ENCODE measurements around the gene RFT1. TPM values are rescaled to one million over a fixed set of nuclear protein-coding genes. Genes with fewer than 3 reads are reported as not detected.
"Not testable (repeated sequence)": the region's sequence is repeated elsewhere in the genome, so short reads cannot be mapped to it uniquely, and the experiment has no call there.

RFT1 gene
- total RNA-seq, 2 donors from 2014 or later: 24.6 to 42.0 TPM

GRCh38 chr3:53159156-53160060, 29.2 kb upstream of the RFT1 start:
- H3K4me3 Mint-ChIP-seq: peak overlapping the region; percentile 81
- peak overlapping the region; percentile 86 for H3K27ac Mint-ChIP-seq
- H3K4me1 Mint-ChIP-seq: peaks cover 21% of the 10 kb centered on the region
- H3K9me3 Mint-ChIP-seq: no peaks in the 10 kb centered on the region
- peaks cover 6% of the 10 kb centered on the region for H3K36me3 Mint-ChIP-seq (ENCODE audit: low read depth)
- H3K27me3 Mint-ChIP-seq: peaks cover 10% of the 10 kb centered on the region
- no peak for ATAC-seq (replicated peaks)

GRCh38 chr3:53158765-53159155, 28.5 kb upstream of the RFT1 start:
- Mint-ChIP-seq H3K27ac (no peak overlapping the region), H3K36me3 (ENCODE audit: low read depth) (peaks cover 6% of the 10 kb centered on the region), H3K4me1 (peaks cover 21% of the 10 kb centered on the region), H3K4me3 (no peak overlapping the region), H3K27me3 (peaks cover 10% of the 10 kb centered on the region), H3K9me3 (no peaks in the 10 kb centered on the region)
- no peak for ATAC-seq (replicated peaks)

DNA sequence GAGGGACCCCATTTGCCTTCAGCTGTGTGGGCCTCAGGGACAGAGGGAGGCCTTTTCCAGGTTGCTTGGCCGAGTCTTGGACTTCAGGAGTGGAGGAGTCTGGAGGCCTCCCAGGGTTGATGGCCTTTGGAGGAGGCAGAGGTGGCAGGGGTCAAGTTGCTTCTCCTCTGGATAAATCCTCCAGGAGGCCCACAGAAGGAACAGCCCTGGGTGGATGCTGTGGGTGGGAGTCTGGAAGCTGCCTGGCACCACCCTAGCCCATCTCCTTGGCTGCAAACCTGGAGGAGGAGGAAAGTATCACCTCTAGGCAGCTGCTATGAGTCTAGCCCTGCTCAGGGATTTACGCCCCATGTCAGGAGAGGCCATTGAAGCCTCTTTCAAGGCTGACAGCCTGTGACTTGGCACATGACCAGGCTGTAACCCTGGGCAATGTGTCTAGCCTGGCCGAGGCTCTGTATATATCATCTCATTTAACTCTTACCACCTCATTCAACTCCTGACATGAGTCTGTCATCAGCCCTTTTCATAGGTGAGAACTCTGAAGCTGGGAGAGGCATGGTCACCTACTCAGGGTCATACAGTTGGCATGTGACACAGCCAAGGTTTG, 27.8 kb upstream of the RFT1 start:
- no peak overlapping the region for H3K4me3 Mint-ChIP-seq
- H3K27me3 Mint-ChIP-seq: peaks cover 17% of the 10 kb centered on the region
- H3K9me3 Mint-ChIP-seq: no peaks in the 10 kb centered on the region
- H3K4me1 Mint-ChIP-seq: peaks cover 17% of the 10 kb centered on the region
- no peak overlapping the region for H3K27ac Mint-ChIP-seq
- peaks cover 6% of the 10 kb centered on the region for H3K36me3 Mint-ChIP-seq (ENCODE audit: low read depth)
- ATAC-seq (replicated peaks): no peak

DNA sequence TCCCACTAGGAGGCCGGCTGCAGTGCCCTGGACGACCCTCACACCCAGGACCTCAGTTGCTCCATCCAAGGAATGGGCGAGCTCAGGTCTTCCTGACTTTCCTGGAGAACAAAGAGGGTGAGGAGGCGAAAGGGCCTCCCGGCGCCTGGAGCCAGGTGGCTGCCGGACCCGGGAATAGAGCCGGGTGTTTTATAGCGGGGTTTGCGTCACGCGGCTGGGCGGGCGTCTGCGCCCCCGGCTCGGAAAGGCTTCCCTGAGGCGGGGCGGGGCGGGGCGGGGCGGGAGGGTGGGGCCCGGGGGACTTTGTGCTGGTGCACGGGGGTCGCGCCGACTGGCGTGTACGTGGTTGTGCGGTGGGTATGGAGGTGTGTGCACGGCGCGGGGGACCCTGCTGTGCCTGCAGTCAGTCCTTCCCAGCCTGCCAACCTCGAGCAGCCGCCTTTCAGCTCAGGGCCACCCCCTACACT, 26.2 kb upstream of the RFT1 start:
- Mint-ChIP-seq H3K27me3 (peaks cover 17% of the 10 kb centered on the region), H3K36me3 (ENCODE audit: low read depth) (no peaks in the 10 kb centered on the region), H3K9me3 (no peaks in the 10 kb centered on the region), H3K27ac (no peak overlapping the region), H3K4me3 (no peak overlapping the region), H3K4me1 (peaks cover 8% of the 10 kb centered on the region)
- ATAC-seq (replicated peaks): no peak

GRCh38 chr3:53155760-53156159, 25.5 kb upstream of the RFT1 start:
- Mint-ChIP-seq H3K9me3 (no peaks in the 10 kb centered on the region), H3K4me1 (peaks cover 8% of the 10 kb centered on the region)

GRCh38 chr3:53154881-53155285, 24.6 kb upstream of the RFT1 start:
- Mint-ChIP-seq H3K4me1 (peaks cover under 1% of the 10 kb centered on the region), H3K4me3 (no peak overlapping the region), H3K27ac (no peak overlapping the region), H3K36me3 (ENCODE audit: low read depth) (no peaks in the 10 kb centered on the region), H3K9me3 (no peaks in the 10 kb centered on the region), H3K27me3 (peaks cover 17% of the 10 kb centered on the region)
- no peak for ATAC-seq (replicated peaks)

More at GRCh38 chr3:53155760-53156159, 25.5 kb upstream of the RFT1 start:
- Mint-ChIP-seq H3K27ac (no peak overlapping the region), H3K4me3 (no peak overlapping the region), H3K36me3 (ENCODE audit: low read depth) (no peaks in the 10 kb centered on the region), H3K27me3 (peaks cover 17% of the 10 kb centered on the region)
- ATAC-seq (replicated peaks): no peak

DNA sequence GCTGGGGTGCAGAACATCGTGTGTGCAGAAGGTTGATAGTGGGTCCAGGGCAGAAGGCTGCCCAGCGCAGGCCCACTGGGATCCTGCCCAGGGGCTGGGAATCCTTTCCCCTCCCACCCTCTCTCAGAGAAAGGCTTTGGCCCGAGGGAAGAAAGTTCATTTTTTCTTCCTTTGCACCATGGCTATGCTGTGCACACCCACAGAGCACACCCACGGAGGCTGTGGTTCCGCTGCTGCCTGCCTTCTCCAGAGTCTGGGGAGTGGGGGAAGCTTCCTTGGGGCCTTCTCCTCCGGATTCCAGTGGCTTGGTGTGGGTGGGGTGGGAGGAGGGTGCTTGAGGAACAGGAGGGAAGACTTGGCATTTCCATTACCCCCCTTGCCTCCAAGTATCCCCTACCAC, 23.7 kb upstream of the RFT1 start:
- Mint-ChIP-seq H3K36me3 (ENCODE audit: low read depth) (no peaks in the 10 kb centered on the region), H3K4me1 (no peaks in the 10 kb centered on the region), H3K9me3 (no peaks in the 10 kb centered on the region), H3K27me3 (peaks cover 17% of the 10 kb centered on the region), H3K27ac (no peak overlapping the region), H3K4me3 (no peak overlapping the region)
- no peak for ATAC-seq (replicated peaks)

DNA sequence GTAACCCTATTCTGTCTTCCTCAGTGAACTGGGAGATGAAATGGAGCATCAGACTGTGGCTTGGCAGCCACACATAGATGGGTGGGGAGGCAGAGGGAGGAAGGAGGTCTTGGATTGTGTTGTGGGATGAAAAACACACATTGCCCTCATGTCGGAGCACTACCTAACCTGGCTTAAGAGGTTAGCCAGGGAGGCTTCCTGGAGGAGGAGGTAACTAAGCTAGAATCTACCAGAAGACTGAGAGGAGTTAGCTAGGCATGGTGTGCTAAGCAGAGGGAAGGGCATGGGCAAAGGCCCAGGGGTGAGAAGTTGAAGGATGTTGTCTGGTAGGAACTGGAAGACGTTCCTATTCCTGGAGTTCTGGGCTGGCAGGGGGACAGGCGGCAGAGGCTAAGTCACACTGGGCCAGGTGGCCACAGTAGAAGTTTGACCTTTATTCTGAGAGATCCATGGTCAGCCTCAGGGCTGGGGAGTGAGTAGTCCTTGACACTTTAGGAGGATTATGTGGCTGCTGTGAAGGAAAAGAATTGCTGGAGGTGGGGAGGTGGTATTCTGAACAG, 23.1 kb upstream of the RFT1 start:
- Mint-ChIP-seq H3K4me3 (no peak overlapping the region), H3K27ac (no peak overlapping the region)

DNA sequence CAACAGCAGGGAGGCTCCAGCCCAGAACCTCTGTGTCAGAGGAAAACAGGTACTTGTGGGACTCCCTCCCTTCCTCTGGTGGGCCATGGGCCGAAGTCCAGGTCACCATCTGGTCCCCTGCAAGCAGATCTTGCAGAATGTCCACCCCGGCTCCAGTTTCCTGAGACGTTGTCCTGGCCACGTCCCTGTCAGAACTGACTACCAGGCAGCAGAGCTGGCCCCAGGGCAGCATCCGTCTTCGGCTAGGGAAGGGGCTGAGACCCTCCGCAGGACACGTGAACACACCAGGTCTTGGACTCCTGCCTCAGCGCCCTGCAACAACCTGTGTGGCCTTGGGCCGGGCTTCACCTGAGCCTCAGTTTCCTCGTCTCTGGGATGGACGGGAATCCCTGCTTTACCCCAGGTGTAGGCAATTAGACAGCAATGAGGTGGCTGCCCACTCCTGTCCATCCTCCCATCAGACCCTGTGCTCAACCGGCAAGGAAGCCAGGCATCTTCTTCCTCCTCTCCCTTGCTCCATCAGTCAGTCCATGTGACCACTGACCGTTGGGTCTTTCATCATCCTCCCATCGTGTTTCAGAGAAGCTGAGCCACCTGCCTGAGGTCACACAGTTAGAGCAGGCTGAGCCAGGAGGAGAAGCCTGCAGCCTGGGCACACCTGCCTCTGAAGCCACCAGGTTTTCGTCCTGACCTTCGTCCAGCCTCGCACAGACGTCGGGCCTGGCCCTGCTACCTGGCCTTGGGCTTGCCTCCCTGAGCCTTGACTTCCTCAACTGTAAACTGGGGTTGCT, 21.8 kb upstream of the RFT1 start:
- H3K9me3 Mint-ChIP-seq: no peaks in the 10 kb centered on the region
- ATAC-seq (replicated peaks): no peak
- no peak overlapping the region for H3K4me3 Mint-ChIP-seq
- no peaks in the 10 kb centered on the region for H3K4me1 Mint-ChIP-seq
- peaks cover 17% of the 10 kb centered on the region for H3K27me3 Mint-ChIP-seq
- H3K36me3 Mint-ChIP-seq (ENCODE audit: low read depth): no peaks in the 10 kb centered on the region
- H3K27ac Mint-ChIP-seq: no peak overlapping the region

More for the DNA sequence above, 23.1 kb upstream of the RFT1 start:
- no peaks in the 10 kb centered on the region for H3K9me3 Mint-ChIP-seq
- no peaks in the 10 kb centered on the region for H3K4me1 Mint-ChIP-seq
- no peak for ATAC-seq (replicated peaks)
- H3K36me3 Mint-ChIP-seq (ENCODE audit: low read depth): no peaks in the 10 kb centered on the region
- peaks cover 17% of the 10 kb centered on the region for H3K27me3 Mint-ChIP-seq

GRCh38 chr3:53151465-53151864, 21.2 kb upstream of the RFT1 start:
- Mint-ChIP-seq H3K4me3 (no peak overlapping the region), H3K36me3 (ENCODE audit: low read depth) (no peaks in the 10 kb centered on the region), H3K27me3 (peaks cover 17% of the 10 kb centered on the region), H3K4me1 (no peaks in the 10 kb centered on the region), H3K9me3 (no peaks in the 10 kb centered on the region), H3K27ac (no peak overlapping the region)
- no peak for ATAC-seq (replicated peaks)

DNA sequence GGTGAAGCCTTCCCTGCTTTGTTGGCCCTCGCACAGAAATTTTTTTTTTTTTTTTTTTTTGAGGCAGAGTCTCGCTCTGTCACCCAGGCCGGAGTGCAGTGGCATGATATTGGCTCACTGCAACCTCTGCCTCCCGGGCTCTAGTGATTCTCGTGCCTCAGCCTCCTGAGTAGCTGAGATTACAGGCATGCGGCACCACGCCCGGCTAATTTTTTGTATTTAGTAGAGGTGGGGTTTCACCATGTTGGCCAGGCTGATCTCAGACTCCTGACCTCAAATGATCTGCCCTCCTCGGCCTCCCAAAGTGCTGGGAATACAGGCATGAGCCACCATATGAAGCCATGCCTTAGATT, 20.8 kb upstream of the RFT1 start:
- not testable (repeated sequence) for H3K4me3 Mint-ChIP-seq; H3K9me3 Mint-ChIP-seq; H3K4me1 Mint-ChIP-seq; H3K27ac Mint-ChIP-seq; ATAC-seq (replicated peaks); H3K36me3 Mint-ChIP-seq (ENCODE audit: low read depth)
- H3K27me3 Mint-ChIP-seq: peaks cover 15% of the 10 kb centered on the region

DNA sequence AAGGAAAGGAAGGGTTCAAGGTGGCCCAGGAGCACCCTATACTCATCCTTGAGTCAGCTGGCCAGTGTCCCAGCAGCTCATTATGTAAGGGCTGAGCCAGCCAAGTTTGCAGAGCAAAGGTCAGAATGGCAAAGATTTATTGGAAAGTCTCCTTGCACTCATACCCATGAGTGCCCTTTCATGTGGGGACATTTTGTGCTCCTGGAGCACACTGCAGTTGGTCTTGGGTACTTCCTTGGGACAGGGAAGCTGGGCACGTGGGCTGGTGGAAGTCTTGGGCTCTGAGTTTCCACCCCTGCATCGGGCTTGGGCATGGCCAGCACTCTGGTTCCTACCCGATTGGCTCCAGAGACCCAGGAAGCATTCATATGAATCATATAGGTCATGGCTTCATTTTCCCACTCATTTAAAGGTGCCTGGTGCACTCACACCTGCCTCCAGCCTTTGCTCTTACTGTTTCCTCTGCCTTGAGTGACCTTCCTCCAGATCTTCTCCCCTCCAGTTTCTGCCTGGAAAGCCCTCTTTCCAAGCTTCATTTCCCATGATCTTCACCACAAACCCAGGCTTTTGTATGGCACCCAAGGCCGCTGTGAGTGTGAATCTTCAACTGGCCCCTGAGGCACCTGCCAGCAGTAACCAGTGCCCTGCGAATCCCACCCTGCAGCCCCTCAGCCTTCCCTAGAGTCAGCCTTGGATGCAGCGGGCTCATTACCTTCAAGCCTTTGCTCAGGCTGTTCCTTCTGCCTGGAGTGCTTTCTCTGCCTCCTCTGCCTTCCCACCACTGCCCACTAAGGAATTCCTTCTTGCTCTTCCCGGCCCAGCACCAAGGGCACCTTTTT, 20.2 kb upstream of the RFT1 start:
- no peak for ATAC-seq (replicated peaks)
- Mint-ChIP-seq H3K36me3 (ENCODE audit: low read depth) (no peaks in the 10 kb centered on the region), H3K4me3 (no peak overlapping the region), H3K27me3 (peaks cover 11% of the 10 kb centered on the region), H3K4me1 (no peaks in the 10 kb centered on the region), H3K9me3 (no peaks in the 10 kb centered on the region), H3K27ac (no peak overlapping the region)

DNA sequence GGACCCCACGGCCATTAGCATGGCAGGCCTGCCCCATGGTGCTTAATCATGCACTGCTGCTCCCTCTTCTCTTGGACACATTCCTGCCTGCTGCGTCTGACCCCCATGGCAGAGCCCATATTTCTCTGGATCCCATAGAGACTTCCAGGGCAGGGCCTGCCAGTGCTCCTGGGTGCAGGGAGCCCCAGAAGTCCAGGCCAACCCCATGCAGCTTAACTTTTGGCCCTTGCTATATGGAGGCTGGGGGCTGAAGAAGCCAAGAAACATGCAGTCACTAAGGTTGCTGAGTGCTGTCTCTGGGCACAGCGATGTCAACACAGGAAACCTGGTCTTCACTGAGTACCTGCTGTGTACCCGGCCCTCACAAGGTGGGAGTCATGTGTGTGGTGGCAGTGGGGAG, 19.5 kb upstream of the RFT1 start:
- Mint-ChIP-seq H3K9me3 (no peaks in the 10 kb centered on the region), H3K4me1 (no peaks in the 10 kb centered on the region), H3K27ac (no peak overlapping the region), H3K27me3 (peaks cover 8% of the 10 kb centered on the region), H3K4me3 (no peak overlapping the region), H3K36me3 (ENCODE audit: low read depth) (no peaks in the 10 kb centered on the region)
- no peak for ATAC-seq (replicated peaks)
